Measurements from ENCODE around the gene SIGLEC12.

DNA sequence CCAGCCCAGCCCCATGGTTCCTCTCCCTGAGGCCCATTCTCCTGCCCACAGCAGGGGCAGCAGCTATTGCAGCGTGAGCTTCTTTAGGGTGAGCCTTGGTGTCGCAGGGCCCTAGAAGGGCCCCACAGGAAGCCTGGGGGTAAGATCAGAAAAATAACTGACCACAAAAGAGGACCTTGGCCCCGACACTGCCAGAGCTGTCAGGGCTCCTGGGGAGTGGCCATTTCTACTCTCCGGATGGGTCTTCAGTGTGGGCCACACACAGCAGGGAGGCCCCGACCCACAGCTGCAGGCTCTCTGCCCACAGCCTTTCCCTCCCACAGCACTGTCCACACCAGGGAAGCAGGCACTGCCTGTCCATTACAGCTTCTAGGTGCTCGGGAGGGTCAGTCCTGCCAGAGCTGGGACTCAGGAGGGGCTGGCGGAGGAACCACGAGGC, 39.9 kb downstream of the SIGLEC12 start:
- TF ChIP-seq, protein P1, sequence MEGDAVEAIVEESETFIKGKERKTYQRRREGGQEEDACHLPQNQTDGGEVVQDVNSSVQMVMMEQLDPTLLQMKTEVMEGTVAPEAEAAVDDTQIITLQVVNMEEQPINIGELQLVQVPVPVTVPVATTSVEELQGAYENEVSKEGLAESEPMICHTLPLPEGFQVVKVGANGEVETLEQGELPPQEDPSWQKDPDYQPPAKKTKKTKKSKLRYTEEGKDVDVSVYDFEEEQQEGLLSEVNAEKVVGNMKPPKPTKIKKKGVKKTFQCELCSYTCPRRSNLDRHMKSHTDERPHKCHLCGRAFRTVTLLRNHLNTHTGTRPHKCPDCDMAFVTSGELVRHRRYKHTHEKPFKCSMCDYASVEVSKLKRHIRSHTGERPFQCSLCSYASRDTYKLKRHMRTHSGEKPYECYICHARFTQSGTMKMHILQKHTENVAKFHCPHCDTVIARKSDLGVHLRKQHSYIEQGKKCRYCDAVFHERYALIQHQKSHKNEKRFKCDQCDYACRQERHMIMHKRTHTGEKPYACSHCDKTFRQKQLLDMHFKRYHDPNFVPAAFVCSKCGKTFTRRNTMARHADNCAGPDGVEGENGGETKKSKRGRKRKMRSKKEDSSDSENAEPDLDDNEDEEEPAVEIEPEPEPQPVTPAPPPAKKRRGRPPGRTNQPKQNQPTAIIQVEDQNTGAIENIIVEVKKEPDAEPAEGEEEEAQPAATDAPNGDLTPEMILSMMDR (IDR thresholded peaks at IDR 0.05) = no peak
- no peak for TF ChIP-seq POLR2AphosphoS5 (IDR thresholded peaks at IDR 0.05)
